ENCODE data around the gene CD99L2.

GRCh38 chrX:150767475-150768131, 130.9 kb downstream of the CD99L2 start:
- TF ChIP-seq CTCF (IDR thresholded peaks at IDR 0.05) (no peak), POLR2A (IDR thresholded peaks at IDR 0.05) (no peak)

Data from adrenal gland (tissue), 5 donors.